Neural progenitor cell (in vitro differentiated cells): ENCODE results near the gene ADARB2. TPM values are rescaled to one million over a fixed set of nuclear protein-coding genes. Genes with fewer than 3 reads are reported as not detected.

Experiments used
- DNase-seq: peaks from one replicate; pipeline ENCODE4 v3.0.0-alpha.2; 2016; ENCODE audit warnings: low spot score
- H2AFZ ChIP-seq: fragments of 200-600 bp; sonication (generic); replicated peaks from 2 replicates; pipeline ENCODE4 v1.6.1; 2016; ENCODE audit warnings: antibody characterized with exemption
- H3F3A ChIP-seq: fragments of 200-600 bp; sonication (generic); 2 replicates; pipeline ENCODE4 v1.6.1; 2016; ENCODE audit warnings: antibody characterized with exemption, low read depth
- H3K27ac ChIP-seq: fragments of 200-600 bp; sonication (generic); 2 replicates; pipeline ENCODE4 v1.5.1; 2016; ENCODE audit warnings: mild to moderate bottlenecking
- H3K27me3 ChIP-seq: fragments of 200-600 bp; sonication (generic); 2 replicates; pipeline ENCODE4 v1.6.1; 2016; ENCODE audit warnings: mild to moderate bottlenecking, moderate library complexity
- H3K36me3 ChIP-seq: fragments of 200-600 bp; sonication (generic); 2 replicates; pipeline ENCODE4 v1.5.1; 2016
- H3K4me1 ChIP-seq: fragments of 200-600 bp; sonication (generic); 2 replicates; pipeline ENCODE4 v1.6.1; 2016; ENCODE audit warnings: mixed run types
- H3K4me2 ChIP-seq: fragments of 200-600 bp; sonication (generic); 2 replicates; pipeline ENCODE4 v1.6.1; 2016
- H3K4me3 ChIP-seq: fragments of 200-600 bp; sonication (generic); 2 replicates; pipeline ENCODE4 v1.5.1; 2016
- H3K79me2 ChIP-seq: fragments of 200-600 bp; sonication (generic); 2 replicates; pipeline ENCODE4 v1.6.1; 2016; ENCODE audit warnings: low read depth
- H3K9ac ChIP-seq: fragments of 200-600 bp; sonication (generic); 2 replicates; pipeline ENCODE4 v1.6.1; 2016
- H3K9me3 ChIP-seq: fragments of 200-600 bp; sonication (generic); 2 replicates; pipeline ENCODE4 v1.5.1; 2016; ENCODE audit warnings: low read depth
- H4K20me1 ChIP-seq: fragments of 200-600 bp; sonication (generic); 2 replicates; pipeline ENCODE4 v1.6.1; 2016; ENCODE audit warnings: low read depth
- H3K27ac Mint-ChIP-seq: 3 replicates; pipeline ENCODE4 v1.8.0; 2021; ENCODE audit warnings: mixed read lengths
- H3K27me3 Mint-ChIP-seq: 2 replicates; pipeline ENCODE4 v1.8.0; 2022; ENCODE audit warnings: low read depth, mild to moderate bottlenecking, inconsistent platforms, moderate library complexity, mixed read lengths; ENCODE audit not compliant: insufficient read depth
- H3K36me3 Mint-ChIP-seq: 3 replicates; pipeline ENCODE4 v1.8.0; 2021; ENCODE audit warnings: mixed read lengths
- H3K4me1 Mint-ChIP-seq: 3 replicates; pipeline ENCODE4 v1.8.0; 2021; ENCODE audit warnings: mixed read lengths
- H3K4me3 Mint-ChIP-seq: 3 replicates; pipeline ENCODE4 v1.8.0; 2021; ENCODE audit warnings: mild to moderate bottlenecking, moderate library complexity, mixed read lengths
- H3K9me3 Mint-ChIP-seq: 3 replicates; pipeline ENCODE4 v1.8.0; 2020; ENCODE audit warnings: mixed read lengths
- CTCF ChIP-seq: fragments of 200-600 bp; sonication (generic); IDR thresholded peaks from 2 replicates; pipeline ENCODE4 v1.5.1; 2017; ENCODE audit warnings: antibody characterized with exemption, mild to moderate bottlenecking
- EZH2 ChIP-seq: fragments of 200-600 bp; sonication (generic); IDR thresholded peaks from 2 replicates; pipeline ENCODE4 v1.6.1; 2017; ENCODE audit warnings: antibody characterized with exemption, mild to moderate bottlenecking, moderate library complexity
- EZH2phosphoT487 ChIP-seq: fragments of 200-600 bp; sonication (generic); IDR thresholded peaks from 2 replicates; pipeline ENCODE4 v1.6.1; 2017; ENCODE audit warnings: antibody characterized with exemption
- total RNA-seq: library from RNA; depleted of rRNA; stranded (reverse); fragments of >200 nt; gene quantifications from 2 replicates; pipeline ENCODE4 v1.2.3, GENCODE V29; 2015; ENCODE audit warnings: low replicate concordance

The ADARB2 gene
- total RNA-seq, 1 donor from 2014 or later = not detected

DNA sequence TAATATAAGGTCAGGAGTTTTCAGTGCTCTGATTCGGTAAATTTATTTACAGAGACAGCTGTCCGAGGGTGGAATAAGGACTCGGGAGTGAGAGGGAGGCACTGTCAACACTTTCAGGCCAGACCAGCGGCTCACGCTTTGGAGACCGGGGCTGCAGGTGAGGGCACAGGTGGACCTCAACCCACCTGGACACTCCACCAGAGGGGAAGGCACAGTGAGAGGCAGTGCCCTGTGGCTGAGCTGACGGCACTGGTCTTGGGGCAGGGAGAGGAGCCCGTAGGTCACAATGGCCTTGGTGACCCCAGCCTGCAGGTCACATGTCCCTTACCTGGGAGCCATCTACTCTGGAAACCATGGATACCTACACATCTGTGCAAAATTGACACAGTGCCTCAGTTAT is 315.1 kb downstream of the ADARB2 start:
- Histone ChIP-seq H3K36me3 (no peaks in the 10 kb centered on the region), H3K9ac (no peak overlapping the region), H3K4me1 (no peaks in the 10 kb centered on the region), H3K27ac (no peak overlapping the region), H3K9me3 (no peaks in the 10 kb centered on the region), H3K4me2 (no peak overlapping the region), H3K4me3 (no peak overlapping the region), H4K20me1 (no peaks in the 10 kb centered on the region), H3K27me3 (peaks cover 15% of the 10 kb centered on the region), H3F3A (no peaks in the 10 kb centered on the region), H3K79me2 (no peaks in the 10 kb centered on the region), H2AFZ (no peak overlapping the region)
- peaks cover 24% of the 10 kb centered on the region for H3K4me1 Mint-ChIP-seq
- H3K36me3 Mint-ChIP-seq = no peaks in the 10 kb centered on the region
- no peaks in the 10 kb centered on the region for H3K9me3 Mint-ChIP-seq
- TF ChIP-seq CTCF (no peak), EZH2phosphoT487 (no peak), EZH2 (no peak)
- peaks cover 5% of the 10 kb centered on the region for H3K27me3 Mint-ChIP-seq
- no peak for DNase-seq
- H3K4me3 Mint-ChIP-seq = no peak overlapping the region
- H3K27ac Mint-ChIP-seq = no peak overlapping the region

GRCh38 chr10:1420661-1421362 is 316.5 kb downstream of the ADARB2 start:
- Histone ChIP-seq H3K9me3 (no peaks in the 10 kb centered on the region), H3K4me2 (peak overlapping the region; percentile 74), H3K4me3 (peak overlapping the region; percentile 44), H3K9ac (no peak overlapping the region), H3K27ac (no peak overlapping the region), H3F3A (no peaks in the 10 kb centered on the region), H3K36me3 (no peaks in the 10 kb centered on the region), H2AFZ (peak overlapping the region; percentile 79), H3K4me1 (no peaks in the 10 kb centered on the region), H4K20me1 (no peaks in the 10 kb centered on the region), H3K79me2 (no peaks in the 10 kb centered on the region), H3K27me3 (peaks cover 15% of the 10 kb centered on the region)
- H3K4me1 Mint-ChIP-seq = peaks cover 24% of the 10 kb centered on the region
- no peak overlapping the region for H3K27ac Mint-ChIP-seq
- TF ChIP-seq EZH2phosphoT487 (no peak), CTCF (peak; percentile 88), EZH2 (no peak)
- H3K9me3 Mint-ChIP-seq = peaks cover 2% of the 10 kb centered on the region
- no peaks in the 10 kb centered on the region for H3K36me3 Mint-ChIP-seq
- H3K27me3 Mint-ChIP-seq = peaks cover 5% of the 10 kb centered on the region
- H3K4me3 Mint-ChIP-seq = peak overlapping the region; percentile 78
- peak; percentile 87 for DNase-seq

- peak overlapping the region; percentile 74 for H3K4me2 ChIP-seq
- H3K36me3 ChIP-seq = no peaks in the 10 kb centered on the region
- peak overlapping the region; percentile 78 for H3K4me3 Mint-ChIP-seq
- H3K9me3 Mint-ChIP-seq = peaks cover 2% of the 10 kb centered on the region
- H3F3A ChIP-seq = no peaks in the 10 kb centered on the region
- no peak for DNase-seq
- H3K36me3 Mint-ChIP-seq = no peaks in the 10 kb centered on the region
- H4K20me1 ChIP-seq = no peaks in the 10 kb centered on the region
- no peaks in the 10 kb centered on the region for H3K4me1 ChIP-seq
- H3K27ac Mint-ChIP-seq = no peak overlapping the region
- peak overlapping the region; percentile 44 for H3K4me3 ChIP-seq
- peaks cover 15% of the 10 kb centered on the region for H3K27me3 ChIP-seq
- H3K9me3 ChIP-seq = no peaks in the 10 kb centered on the region
- H3K4me1 Mint-ChIP-seq = peaks cover 21% of the 10 kb centered on the region
- H2AFZ ChIP-seq = peak overlapping the region; percentile 79
- H3K27me3 Mint-ChIP-seq = peaks cover 5% of the 10 kb centered on the region
- H3K27ac ChIP-seq = no peak overlapping the region
- H3K79me2 ChIP-seq = no peaks in the 10 kb centered on the region
- H3K9ac ChIP-seq = no peak overlapping the region
- no peak for TF ChIP-seq EZH2phosphoT487
- no peak for TF ChIP-seq EZH2
- TF ChIP-seq CTCF = no peak
These were observed 317.3 kb downstream of the ADARB2 start for GRCh38 chr10:1419796-1420610.
